Testis (tissue), 3 donors: ENCODE data around the gene FBXL13. TPM values are rescaled to one million over a fixed set of nuclear protein-coding genes. Genes with fewer than 3 reads are reported as not detected.

Experiments
- DNase-seq: peaks from one replicate; pipeline ENCODE4 v3.0.0-alpha.2; 2019
- H3K27ac ChIP-seq, 2 donors: fragments of 200-600 bp; sonication (generic); one replicate each; pipeline ENCODE4 v1.5.1; 2019
- H3K27me3 ChIP-seq: fragments of 200-600 bp; sonication (generic); one replicate; pipeline ENCODE4 v1.5.1; 2019
- H3K36me3 ChIP-seq: fragments of 200-600 bp; sonication (generic); one replicate; pipeline ENCODE4 v1.5.1; 2017; ENCODE audit warnings: low read depth; ENCODE audit errors: missing control alignments
- H3K4me1 ChIP-seq: fragments of 200-600 bp; sonication (generic); one replicate; pipeline ENCODE4 v1.5.1; 2019
- H3K4me3 ChIP-seq, 2 donors: fragments of 200-600 bp; sonication (generic); one replicate each; pipeline ENCODE4 v1.5.1; 2017 to 2019
- H3K9me3 ChIP-seq: fragments of 200-600 bp; sonication (generic); one replicate; pipeline ENCODE4 v1.5.1; 2017
- POLR2A ChIP-seq: fragments of 450-650 bp; IDR thresholded peaks from one replicate; pipeline ENCODE4 v1.6.1; 2017; ENCODE audit warnings: antibody characterized with exemption, mild to moderate bottlenecking, moderate library complexity
- WGBS, 2 donors: methylation state at CpG; one replicate each; pipeline ENCODE4 v1.1.5; 2018; 5-methylcytosine and 5-hydroxymethylcytosine counted together
- intact Hi-C: fragments of 100-400 bp; cut with DNase I; formaldehyde crosslinking; loops from one replicate; pipeline ENCODE4 v1.15.1; 2023; ENCODE audit warnings: low total_unique reads
- polyA plus RNA-seq: library from polyadenylated mRNA; stranded (reverse); fragments of 350-450 nt; fragmentation: Illumina TruSeq; extraction: RNeasy Lipid Tissue Mini Kit (QIAGEN cat#74804); gene quantifications from one replicate; pipeline ENCODE4 v1.2.3, GENCODE V29; 2014; ENCODE audit warnings: low read depth, low replicate concordance; ENCODE audit not compliant: insufficient read depth
- total RNA-seq, 2 donors: library from RNA; depleted of rRNA; stranded (reverse); fragments of >200 nt; gene quantifications; one replicate each; pipeline ENCODE4 v1.2.3, GENCODE V29; 2016
- TF ChIP-seq, protein P1 (sequence below), 3 experiments: fragments of 450-650 bp in 2 of 3; fragments of 200-600 bp in 1 of 3; sonication (generic) in 1 of 3; IDR thresholded peaks; one replicate each; pipeline ENCODE4 v1.5.1; 2016 to 2019; ENCODE audit warnings: antibody characterized with exemption in 3 of 3, mild to moderate bottlenecking in 2 of 3, moderate library complexity in 1 of 3

FBXL13 gene
- total and polyA plus RNA-seq, 3 donors from 2014 or later = 21.1 to 38.8 (median 28.6) TPM

DNA sequence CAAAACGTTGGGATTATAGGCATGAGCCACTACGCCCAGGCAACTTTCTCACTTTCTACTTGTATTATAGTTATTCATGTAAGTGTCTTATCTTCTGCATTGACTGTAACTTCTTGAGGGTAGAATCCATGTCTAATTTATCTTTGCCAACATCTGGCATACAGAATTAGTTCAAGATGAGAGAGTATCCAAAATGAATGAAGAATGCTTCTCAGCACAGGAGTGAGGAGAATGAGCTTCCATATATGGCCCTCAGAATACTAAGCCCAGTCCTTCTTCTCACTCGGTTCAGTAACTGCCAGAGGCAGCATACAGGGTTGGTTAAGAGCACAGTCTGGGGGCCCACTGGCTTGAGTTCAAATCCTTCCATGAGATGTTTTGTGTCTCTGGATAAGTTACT, 236.8 kb downstream of the FBXL13 start:
- TF ChIP-seq, protein P1, sequence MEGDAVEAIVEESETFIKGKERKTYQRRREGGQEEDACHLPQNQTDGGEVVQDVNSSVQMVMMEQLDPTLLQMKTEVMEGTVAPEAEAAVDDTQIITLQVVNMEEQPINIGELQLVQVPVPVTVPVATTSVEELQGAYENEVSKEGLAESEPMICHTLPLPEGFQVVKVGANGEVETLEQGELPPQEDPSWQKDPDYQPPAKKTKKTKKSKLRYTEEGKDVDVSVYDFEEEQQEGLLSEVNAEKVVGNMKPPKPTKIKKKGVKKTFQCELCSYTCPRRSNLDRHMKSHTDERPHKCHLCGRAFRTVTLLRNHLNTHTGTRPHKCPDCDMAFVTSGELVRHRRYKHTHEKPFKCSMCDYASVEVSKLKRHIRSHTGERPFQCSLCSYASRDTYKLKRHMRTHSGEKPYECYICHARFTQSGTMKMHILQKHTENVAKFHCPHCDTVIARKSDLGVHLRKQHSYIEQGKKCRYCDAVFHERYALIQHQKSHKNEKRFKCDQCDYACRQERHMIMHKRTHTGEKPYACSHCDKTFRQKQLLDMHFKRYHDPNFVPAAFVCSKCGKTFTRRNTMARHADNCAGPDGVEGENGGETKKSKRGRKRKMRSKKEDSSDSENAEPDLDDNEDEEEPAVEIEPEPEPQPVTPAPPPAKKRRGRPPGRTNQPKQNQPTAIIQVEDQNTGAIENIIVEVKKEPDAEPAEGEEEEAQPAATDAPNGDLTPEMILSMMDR (IDR thresholded peaks at IDR 0.05) = no peak
- TF ChIP-seq POLR2A = no peak
- Histone ChIP-seq H3K9me3 (no peaks in the 10 kb centered on the region), H3K36me3 (no peaks in the 10 kb centered on the region), H3K27me3 (no peaks in the 10 kb centered on the region), H3K27ac (no peak overlapping the region), H3K4me3 (no peak overlapping the region), H3K4me1 (no peaks in the 10 kb centered on the region)
- DNase-seq = no peak
- intact Hi-C loops = no loop called here
- WGBS, 2 donors = 84 to 87% methylated on average over 3 of the region's 3 CpGs

DNA sequence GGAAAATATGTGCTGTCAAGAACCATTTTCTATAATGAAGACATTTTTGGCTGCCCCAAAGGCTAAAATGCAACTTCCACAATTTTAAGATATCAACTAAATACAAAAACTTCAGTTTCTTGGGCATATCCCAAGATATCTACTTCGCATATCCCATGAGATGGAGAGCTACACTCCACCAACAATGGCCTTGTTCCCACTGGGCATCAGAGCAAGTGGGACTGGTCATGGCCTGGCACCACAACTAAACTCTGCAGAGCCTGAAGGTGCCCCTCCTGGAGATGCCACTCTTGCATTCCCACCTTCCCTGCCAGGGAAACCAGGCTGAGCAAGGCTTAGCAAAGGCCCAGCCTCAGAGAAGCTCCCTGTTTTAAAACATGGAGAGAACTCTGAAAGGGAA, 237.6 kb downstream of the FBXL13 start:
- WGBS, 2 donors = 92 to 100% methylated on average over 1 of the region's 1 CpG
- TF ChIP-seq, protein P1 (IDR thresholded peaks at IDR 0.05) = no peak
- no peak for TF ChIP-seq POLR2A
- no peak for DNase-seq
- intact Hi-C loops = no loop called here
- H3K4me3 ChIP-seq = no peak overlapping the region
- H3K9me3 ChIP-seq = no peaks in the 10 kb centered on the region
- H3K27me3 ChIP-seq = no peaks in the 10 kb centered on the region
- no peaks in the 10 kb centered on the region for H3K36me3 ChIP-seq
- H3K27ac ChIP-seq = no peak overlapping the region
- no peaks in the 10 kb centered on the region for H3K4me1 ChIP-seq

DNA sequence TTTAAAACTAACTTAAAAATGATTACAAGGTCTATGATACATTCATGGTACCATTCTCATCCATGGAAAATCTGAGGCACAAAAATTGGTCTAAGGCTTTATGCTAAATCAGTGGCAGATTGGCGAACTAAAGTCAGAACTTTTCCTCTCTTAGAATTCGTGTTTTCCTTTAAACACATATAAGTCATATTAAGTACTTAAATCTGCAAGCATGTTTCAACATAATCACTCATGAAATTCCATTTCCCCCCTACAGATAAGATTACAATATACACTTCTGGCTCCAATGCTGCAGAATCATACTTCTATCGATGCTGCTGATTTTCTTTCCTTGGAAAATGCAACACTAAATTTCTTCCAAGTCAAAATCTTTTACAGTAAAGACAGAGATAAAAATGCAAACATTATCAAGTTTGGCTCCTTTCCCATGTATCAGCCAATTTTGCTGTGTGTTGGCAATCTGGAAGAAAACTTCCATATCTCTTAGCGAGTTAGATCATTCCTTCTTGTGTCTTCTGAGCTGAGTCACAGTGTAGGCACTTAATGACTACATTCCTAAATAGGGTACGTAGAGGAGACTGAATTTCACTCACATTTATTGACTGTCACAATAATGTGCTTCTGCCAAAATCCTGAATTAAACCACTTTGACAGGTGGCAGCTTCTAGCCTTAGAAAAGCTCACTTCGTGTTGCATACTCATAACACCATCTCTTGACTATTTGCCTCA, 238.2 kb downstream of the FBXL13 start:
- Histone ChIP-seq H3K27ac (no peak overlapping the region), H3K36me3 (no peaks in the 10 kb centered on the region)
- 74 to 78% methylated on average over 6 of the region's 6 CpGs for WGBS, 2 donors

DNA sequence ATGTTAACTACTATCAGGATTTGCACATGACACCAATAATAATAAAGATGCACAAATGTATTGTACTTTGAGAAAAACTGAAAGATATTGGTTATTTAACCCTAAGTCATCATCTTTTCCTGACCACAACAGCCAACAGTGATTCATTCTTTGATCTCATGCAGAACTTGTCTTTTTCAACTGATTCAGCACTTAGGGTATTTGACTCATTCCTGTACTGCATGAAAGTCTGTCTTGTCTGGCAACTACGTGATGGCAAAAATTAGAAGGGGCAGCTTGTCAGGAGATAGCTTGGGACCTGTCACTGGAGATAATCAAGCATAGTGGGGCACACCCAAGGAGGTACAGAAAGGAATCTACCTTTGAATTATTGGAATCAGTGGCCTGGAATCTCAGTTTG, 239.6 kb downstream of the FBXL13 start:
- no peak for DNase-seq
- 76 to 93% methylated on average over 1 of the region's 1 CpG for WGBS, 2 donors
- H3K27ac ChIP-seq = no peak overlapping the region
- no peaks in the 10 kb centered on the region for H3K27me3 ChIP-seq
- H3K9me3 ChIP-seq = no peaks in the 10 kb centered on the region
- intact Hi-C loops = no loop called here
- H3K4me3 ChIP-seq = no peak overlapping the region
- no peaks in the 10 kb centered on the region for H3K4me1 ChIP-seq
- TF ChIP-seq, protein P1 (IDR thresholded peaks at IDR 0.05) = no peak
- TF ChIP-seq POLR2A = no peak
- no peaks in the 10 kb centered on the region for H3K36me3 ChIP-seq

More for the DNA sequence above, 238.2 kb downstream of the FBXL13 start:
- H3K9me3 ChIP-seq = no peaks in the 10 kb centered on the region
- no peak for DNase-seq
- TF ChIP-seq POLR2A = no peak
- TF ChIP-seq, protein P1 (IDR thresholded peaks at IDR 0.05) = no peak
- no peak overlapping the region for H3K4me3 ChIP-seq
- no peaks in the 10 kb centered on the region for H3K4me1 ChIP-seq
- intact Hi-C loops = no loop called here
- no peaks in the 10 kb centered on the region for H3K27me3 ChIP-seq

DNA sequence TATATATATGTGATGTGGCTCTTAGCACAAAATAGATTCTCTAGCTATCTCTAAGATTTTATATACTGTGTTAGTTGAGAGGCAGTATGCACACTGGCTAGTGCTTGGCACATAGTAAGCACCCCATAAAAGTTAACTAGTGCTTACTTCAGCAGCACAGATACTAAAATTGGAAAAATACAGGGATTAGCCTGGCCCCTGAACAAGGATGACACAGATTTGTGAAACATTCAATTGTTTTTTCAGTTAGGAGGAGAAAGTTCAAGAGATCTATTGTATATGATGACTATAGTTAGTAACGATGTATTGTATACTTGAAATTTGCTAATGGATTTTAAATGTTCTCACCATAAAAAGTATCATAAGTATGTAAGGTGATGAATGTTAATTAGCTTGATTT, 240.1 kb downstream of the FBXL13 start:
- H3K9me3 ChIP-seq = no peaks in the 10 kb centered on the region
- DNase-seq = no peak
- 92 to 98% methylated on average over 1 of the region's 1 CpG for WGBS, 2 donors
- no peak overlapping the region for H3K4me3 ChIP-seq
- no peaks in the 10 kb centered on the region for H3K36me3 ChIP-seq
- TF ChIP-seq, protein P1 (IDR thresholded peaks at IDR 0.05) = no peak
- TF ChIP-seq POLR2A = no peak
- no peaks in the 10 kb centered on the region for H3K27me3 ChIP-seq
- intact Hi-C loops = no loop called here
- H3K4me1 ChIP-seq = no peaks in the 10 kb centered on the region
- H3K27ac ChIP-seq = no peak overlapping the region
